Stimulated activated CD4-positive, alpha-beta T cell treated with anti-CD3 and anti-CD28 coated beads, Interleukin-2, amount 100 ng/mL, for 48 hours (primary cell): ENCODE measurements around the gene CECR2.
"Not testable (repeated sequence)": the region's sequence is repeated elsewhere in the genome, so short reads cannot be mapped to it uniquely, and the experiment has no call there.

Experiments used
- DNase-seq, 2 donors: peaks; one replicate each; pipeline ENCODE4 v3.0.0-alpha.2; 2020

CECR2 gene

DNA sequence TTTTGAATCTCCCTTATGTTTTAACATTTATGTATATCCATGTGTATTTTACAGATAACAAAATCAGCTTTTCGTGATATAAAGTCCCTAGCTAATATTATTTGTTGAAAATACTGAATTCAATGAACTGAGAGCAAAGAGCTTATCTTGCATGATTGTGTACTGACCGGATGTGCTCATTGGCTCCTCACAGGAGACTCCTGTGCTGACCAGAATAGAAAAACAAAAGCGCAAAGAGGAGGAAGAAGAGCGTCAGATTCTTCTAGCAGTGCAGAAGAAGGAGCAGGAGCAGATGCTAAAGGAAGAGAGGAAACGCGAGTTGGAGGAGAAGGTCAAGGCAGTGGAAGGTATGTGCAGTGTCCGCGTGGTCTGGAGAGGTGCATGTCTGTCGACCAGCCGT, 154.7 kb downstream of the CECR2 start:
- DNase-seq, result no peak

DNA sequence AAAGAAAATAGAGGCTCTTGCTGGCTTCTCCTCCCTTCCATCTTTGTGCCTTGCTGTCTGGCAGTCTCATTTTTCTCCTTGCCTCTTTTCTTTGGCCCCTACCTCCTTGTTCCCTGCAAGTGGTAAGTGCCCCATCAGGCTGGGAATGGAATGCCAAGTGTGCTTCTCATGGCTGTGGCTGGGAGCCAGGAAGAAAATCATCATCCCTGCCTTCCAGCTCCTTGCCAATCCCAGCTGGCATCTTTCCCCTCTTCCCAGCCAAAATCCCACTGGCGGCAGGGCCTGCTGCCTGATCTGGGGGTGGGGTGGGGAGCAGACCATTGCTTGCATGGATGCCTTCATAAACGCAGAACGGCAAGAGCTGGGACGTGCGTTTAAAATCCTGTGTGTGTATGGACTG, 167.0 kb downstream of the CECR2 start:
- DNase-seq, result no peak

DNA sequence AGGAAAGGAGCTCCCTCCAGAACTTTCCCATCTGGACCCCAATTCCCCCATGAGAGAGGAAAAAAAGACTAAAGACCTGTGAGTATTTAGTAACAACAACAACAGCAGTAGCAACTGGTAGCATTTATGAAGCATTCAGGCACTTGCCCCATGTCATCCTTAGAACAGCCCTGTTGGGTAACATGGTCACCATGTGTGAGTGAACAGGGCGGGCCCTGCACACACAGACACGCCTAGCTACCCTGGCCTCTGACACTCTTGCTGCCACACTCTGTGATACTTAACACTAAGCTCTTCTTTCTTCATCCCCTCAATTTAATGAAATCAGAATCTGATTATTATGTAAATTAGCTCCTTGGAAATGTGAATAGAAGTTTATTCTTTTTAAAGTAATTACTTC, 167.9 kb downstream of the CECR2 start:
- DNase-seq, result no peak

DNA sequence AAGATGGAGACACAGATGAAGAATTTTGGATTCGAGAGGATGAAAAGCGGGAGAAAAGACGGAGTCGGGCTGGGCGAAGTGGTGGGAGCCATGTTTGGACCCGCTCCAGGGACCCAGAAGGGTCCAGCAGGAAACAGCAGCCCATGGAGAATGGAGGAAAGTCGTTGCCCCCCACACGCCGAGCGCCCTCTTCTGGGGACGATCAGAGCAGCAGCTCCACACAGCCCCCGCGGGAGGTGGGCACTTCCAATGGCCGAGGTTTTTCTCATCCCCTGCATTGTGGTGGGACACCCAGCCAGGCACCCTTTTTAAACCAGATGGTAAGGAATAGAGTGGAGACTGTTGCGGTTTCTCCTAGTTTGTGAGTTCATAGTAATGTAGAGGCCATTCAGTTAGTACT, 171.2 kb downstream of the CECR2 start:
- DNase-seq, result no peak

DNA sequence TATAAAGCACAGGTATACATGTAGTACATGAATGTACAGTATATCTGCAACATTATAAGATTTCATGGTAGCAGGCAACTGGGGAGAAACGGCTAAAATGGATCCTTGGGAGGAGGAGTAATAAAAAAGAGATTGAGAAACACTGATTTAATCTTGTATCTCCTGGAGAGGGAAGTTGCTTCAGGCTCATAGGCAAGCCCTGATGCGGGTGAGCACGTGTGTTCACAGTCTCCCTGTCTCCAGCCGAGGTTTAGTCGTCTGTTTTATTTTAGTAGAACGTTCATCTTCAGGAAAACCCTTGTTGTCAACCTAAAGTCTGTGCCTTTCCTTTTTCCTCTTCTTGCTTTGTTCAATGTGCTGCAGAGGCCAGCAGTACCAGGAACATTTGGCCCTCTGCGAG, 172.2 kb downstream of the CECR2 start:
- no peak for DNase-seq

DNA sequence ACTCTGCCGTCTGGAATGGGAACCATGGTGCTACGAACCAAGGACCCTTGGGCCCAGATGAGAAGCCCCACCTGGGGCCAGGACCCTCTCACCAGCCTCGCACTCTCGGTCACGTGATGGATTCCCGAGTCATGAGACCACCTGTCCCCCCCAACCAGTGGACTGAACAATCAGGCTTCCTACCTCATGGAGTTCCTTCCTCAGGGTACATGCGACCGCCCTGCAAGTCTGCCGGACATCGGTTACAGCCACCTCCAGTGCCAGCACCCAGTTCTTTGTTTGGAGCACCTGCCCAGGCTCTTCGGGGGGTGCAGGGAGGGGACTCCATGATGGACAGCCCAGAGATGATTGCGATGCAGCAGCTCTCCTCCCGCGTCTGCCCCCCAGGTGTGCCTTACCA, 173.2 kb downstream of the CECR2 start:
- no peak for DNase-seq

DNA sequence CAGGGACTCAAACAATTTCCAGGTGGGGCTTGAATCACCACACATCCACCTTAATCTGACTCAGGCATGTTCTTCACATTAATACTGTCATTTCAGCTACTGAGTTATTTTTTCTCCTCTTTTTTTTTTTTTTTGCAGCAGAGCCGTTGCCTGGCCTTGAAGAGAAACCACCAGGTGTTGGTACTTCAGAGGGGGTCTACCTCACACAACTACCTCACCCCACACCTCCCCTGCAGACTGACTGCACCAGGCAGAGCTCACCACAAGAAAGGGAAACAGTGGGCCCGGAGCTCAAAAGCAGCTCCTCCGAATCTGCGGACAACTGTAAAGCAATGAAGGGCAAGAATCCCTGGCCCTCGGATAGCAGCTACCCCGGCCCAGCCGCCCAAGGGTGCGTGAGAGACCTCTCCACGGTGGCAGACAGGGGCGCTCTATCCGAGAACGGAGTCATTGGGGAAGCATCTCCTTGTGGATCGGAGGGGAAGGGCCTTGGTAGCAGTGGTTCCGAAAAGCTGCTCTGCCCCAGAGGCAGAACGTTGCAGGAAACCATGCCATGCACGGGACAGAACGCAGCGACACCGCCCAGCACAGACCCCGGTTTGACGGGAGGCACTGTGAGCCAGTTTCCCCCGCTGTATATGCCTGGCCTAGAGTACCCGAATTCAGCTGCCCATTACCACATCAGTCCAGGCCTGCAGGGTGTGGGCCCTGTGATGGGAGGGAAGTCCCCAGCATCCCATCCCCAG, 178.9 kb downstream of the CECR2 start:
- DNase-seq, result no peak

DNA sequence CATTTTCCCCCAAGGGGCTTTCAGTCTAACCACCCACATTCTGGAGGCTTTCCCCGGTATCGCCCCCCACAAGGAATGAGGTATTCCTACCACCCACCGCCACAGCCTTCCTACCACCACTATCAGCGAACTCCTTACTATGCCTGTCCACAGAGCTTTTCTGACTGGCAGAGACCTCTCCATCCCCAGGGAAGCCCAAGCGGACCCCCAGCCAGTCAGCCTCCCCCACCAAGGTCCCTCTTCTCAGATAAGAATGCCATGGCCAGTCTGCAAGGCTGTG, 179.4 kb downstream of the CECR2 start:
- DNase-seq, result no peak

DNA sequence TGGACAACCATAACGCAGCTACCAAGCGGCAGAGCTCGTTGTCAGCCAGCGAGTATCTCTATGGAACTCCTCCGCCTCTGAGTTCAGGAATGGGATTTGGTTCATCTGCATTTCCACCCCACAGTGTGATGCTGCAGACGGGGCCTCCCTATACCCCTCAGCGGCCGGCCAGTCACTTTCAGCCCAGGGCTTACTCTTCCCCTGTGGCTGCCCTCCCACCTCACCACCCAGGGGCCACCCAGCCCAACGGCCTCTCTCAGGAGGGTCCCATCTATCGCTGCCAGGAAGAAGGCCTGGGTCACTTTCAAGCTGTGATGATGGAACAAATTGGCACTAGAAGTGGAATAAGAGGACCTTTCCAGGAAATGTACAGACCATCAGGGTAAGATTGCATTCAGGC, 179.9 kb downstream of the CECR2 start:
- no peak for DNase-seq

DNA sequence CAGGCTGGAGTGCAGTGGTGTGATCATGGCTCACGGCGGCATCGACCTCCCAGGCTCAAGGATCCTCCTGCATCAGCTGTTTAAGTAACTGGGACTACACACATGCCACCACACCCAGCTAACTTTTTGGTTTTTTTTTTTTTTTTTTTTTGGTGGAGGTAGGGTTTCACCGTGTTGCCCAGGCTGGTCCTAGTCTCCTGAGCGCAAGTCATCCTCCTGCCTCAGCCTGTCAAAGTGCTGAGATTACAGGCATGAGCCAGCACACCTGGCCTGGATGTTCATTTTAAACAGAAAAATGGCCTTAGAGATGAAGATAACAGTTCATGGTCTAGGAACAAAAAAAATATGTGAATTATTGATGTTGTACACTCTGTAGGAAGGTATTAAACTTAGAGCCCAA, 180.4 kb downstream of the CECR2 start:
- DNase-seq, result no peak

DNA sequence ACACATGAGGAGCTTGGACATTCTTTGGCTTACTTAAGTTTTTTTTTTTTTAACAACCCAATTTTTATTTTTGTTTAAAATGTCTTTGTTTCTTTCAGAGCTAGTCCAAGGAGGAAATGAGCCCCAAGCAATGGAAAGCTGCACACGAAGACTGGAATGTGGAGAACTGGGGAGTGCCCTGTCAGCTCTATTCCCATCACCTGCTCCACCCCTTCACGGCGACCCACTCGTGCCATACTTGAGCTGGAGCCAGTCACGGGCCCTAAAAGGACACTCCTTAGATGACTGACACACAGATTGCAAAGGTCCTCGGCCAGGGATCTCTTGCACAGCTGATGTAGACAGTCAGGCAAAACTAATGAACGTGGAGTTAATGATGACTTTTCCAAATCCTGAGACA, 183.5 kb downstream of the CECR2 start:
- no peak for DNase-seq

DNA sequence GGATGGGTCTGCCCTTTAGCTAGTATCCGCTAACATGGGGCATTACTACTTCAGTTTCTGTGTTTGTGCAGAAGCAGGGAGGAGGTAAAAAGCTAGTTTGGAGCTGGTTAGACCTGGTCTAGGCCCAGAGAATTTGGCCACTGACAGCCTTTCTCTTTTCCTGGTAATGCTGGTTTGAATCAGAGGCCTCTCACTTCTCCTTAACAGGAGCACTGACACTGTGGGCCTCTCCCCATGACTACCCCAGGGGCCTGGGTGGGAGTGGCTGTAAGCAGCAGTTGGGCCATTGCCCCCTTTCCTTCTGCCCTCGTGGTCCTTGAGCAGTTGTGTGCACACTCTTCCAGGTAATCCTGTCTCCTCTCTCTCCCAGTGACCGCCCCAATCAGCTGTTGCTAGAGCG, 185.6 kb downstream of the CECR2 start:
- DNase-seq, result no peak

DNA sequence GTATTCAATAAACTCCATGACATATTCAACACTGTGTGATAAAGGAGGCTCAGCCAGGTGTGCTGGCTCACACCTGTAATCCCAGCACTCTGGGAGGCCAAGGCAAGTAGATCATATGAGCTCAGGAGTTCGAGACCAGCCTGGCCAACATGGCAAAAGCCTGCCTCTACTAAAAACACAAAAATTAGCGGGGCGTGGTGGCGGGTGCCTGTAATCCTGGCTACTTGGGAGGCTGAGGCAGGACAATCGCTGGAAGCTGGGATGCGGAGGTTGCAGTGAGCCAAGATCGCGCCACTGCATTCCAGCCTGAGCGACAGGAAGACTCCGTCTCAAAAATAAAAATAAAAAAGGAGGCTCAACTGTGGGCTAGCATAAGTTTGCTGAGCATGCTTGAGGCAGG, 189.9 kb downstream of the CECR2 start:
- DNase-seq, result no peak

DNA sequence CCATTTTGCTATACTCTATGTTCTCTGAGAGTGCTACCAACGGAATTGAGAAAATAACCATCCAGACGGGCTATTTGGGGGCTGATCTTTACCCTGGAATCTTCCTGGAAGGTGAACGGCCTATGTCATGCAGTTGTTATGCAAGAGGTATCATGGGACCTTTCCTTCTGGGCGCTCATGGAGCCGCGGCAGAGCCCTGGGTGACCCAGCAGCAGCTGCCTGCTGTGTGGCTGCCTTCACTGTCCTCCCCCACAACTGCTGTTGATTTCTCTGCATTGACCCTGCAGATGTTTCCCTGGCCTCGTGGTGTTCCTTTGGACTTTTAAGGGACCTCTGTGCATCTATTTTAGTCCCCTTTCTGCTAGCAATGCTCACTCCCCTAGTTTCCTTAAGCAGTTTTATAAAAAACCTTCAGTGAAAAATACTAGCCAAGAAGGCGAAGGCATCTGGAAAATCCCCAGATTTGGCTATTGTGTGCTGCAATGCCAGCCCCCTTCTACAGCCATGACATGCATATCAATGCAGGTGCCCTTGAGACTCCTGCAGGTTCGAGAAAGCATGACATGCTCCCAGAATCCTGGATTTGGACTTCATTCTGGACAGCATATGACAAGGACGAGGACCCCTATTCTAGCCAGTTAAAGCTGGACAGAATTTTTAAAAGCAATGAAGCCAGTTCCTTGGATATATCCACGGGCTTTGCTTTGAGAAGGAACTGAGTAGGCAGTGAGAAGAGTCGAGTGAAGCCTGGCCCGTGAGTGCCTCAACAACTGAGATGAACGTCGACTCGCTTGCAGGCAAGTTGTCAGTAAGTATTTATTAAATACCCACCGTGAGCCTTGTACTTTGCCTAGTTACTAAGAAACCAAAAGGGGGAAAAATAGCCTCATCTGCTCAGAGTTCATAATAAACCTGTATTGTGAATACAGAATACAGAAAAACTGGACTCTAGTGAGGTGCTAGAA, 193.9 kb downstream of the CECR2 start, which contains the start of gene SLC25A18:
Gene SLC25A18, plus strand, starts transcription at position 593 of the 965 bp plus-strand sequence. CDS start 16,447 bp downstream, outside the sequence.
- no peak for DNase-seq

DNA sequence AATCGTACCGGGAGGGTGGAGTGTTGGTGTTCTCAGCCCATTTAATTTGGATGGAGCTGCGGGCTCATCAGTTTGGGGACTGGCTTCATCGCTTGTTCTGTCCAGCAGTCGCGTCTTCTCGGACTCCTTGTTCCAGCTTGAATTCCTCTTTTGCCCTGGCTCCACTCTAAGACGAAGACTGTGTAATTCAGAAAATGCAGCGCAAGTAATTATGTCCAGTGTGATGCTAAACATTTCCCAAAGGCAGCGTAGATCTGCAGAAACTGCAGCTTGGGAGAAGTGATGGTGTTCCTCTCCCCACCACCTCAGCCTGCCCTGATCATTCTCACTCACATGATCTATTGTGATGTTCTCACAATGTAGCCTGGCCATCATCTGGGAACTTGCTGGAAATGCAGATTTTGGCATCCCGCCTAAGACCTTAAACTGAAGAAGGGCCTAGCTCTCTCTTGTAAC, 194.7 kb downstream of the CECR2 start:
- DNase-seq, result no peak

DNA sequence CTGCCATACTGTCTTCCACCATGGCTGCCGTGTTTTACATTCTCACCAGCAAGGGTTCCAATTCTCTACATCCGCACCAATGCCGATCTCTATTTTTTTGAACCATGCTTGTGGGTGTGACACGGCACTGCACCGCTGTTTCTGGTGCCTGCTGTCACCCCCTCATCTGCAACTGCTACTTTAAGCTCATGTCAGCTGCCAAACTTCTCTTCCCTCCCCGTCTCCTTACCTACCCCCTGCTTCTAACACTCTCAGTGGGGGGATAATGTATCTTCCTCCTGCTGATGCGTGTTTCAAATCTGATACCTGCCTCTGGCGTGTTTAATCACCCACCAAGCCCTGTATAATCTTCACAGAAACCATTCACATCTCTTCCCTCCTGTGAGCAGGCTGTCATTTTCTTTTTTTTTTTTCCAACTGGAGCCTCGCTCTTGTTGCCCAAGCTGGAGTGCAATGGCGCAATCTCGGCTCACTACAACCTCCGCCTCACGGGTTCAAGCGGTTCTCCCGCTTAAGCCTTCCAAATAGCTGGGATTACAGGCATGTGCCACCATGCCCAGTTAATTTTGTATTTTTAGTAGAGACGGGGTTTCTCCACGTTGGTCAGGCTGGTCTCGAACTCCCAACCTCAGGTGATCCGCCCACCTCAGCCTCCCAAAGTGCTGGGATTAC, 196.9 kb downstream of the CECR2 start:
- not testable (repeated sequence) for DNase-seq

DNA sequence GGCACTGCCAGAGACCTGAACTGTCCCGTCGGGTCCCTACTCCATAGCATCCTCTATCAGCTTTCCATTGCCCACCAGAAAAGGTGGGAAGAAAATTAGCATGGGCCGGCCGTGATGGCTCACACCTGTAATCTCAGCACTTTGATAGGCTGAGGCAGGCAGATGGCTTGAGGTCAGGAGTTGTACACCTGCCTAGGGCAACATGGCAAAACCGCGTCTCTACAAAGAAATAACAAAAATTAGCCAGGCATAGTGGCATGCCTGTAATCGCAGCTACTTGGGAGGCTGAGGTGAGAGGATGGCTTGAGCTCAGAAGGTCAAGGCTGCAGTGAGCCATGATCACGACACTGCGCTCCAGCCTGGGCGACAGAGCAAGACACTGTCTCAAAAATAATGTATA, 197.5 kb downstream of the CECR2 start:
- no peak for DNase-seq

DNA sequence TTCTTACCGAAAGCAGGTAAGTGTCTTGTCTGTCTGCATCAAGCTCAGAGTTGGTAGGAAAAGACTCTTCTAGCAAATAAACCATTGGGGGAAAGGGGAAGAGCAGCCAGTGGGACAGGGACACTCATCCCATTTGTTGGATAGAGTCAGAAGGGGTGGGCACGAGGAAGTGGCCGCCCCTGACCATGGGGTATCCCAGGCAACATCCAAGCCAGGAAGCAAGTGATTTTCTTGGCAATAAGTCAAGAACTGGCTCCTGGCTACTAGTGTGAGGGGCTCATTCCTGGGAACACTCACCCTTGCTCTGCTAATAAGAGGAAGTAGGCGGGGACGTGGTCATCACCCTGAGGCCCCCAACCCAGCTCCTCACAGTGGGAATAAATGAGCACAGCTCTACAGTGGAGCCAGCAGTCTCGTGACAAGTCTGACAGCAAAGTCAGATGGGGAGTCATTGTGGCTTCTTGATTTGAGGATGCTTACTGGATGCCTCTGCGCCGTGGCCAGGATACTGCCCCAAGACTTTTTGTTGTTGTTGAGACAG, 200.8 kb downstream of the CECR2 start:
- no peak for DNase-seq

DNA sequence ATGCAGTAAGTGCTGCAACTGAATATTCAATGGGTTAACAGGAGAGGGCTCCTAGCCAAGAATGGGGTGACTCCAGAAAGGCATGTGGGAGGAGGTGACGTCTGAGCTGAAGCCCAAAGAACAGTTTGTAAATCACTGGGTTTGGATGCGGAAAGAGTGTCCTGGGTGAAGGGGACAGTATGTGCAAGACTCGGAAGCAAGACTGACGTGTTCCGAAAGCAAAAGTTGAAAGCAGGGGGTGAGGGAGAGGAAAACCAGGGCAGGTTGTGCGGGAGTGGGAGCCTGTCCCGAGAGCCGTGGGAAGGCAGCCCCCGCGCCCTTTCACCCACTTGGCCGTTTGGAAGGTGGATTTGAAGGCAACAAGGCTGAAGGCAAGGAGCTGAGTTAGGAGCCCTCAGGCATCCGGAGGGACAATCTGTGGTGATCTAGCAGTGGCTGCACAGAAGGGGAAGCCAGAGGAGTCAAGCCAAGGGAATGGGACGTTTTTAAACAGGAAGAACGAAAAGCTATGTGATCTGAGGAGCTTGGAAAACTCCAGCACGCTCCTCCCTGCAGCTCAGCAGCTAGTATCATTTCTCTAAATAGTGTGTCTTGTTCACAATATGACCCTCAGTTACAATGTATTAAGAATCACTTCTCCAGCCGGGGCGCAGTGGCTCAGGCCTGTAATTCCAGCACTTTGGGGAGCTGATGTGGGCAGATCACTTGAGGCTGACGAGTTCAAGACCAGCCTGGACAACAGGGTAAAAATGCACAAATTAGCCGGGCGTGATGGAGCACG, 201.8 kb downstream of the CECR2 start:
- no peak for DNase-seq

DNA sequence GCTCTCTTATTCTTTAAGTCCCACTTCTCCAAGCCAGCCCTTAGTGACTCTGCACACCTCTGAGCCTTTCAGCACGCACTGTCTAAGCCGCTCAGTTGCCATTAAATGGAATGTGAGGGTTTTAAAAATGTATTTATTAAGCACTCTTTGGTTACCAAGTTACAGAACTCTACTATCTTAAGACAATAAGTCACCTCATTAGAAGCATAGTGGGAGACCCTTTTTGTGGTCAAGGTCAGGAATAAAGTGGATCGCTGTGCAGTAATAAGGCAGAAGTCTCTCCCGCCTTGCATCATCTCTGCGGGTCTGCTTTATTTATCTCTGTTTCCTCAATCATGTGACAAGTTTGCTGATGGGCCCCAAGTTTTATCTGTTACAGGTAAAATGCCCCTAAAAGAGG, 205.9 kb downstream of the CECR2 start:
- DNase-seq, result no peak

DNA sequence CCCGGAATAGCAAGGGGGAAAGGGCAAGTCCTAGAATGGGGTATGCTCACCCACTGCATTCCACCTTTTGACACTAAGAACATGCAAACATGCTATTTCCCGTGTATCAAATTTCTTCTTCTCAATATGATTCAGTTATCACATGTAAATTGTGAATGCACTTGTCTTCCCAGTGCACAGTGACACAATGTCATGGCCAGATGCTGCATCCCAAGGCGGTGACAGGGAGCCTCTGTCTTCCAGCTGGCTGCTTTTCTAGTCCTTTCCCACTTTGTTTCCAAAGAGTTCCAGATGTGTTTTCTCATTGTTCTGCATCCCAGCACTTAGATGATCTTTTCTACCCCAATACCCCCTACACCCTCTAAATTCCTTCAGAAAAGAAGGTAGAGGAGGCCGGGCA, 206.4 kb downstream of the CECR2 start:
- DNase-seq, result no peak

DNA sequence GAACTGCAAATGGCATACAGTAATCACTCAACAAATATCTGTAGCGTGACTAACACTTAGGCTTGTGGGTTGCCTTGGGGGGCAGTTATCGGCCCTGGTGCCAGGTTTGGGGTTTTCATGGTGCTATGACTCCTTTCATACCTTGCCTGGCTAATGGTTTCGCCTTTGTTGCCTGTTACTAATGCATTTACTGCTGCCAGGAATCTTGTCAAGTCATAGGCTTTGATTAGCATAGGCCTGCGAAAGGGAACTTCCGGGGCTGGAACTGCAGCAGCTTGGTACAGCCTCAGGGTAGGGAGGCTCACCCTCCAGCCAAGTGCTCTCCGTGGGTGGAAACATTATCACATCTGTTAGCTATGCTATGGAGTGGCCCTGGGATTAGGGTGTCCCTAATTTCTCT, 207.2 kb downstream of the CECR2 start:
- DNase-seq, result no peak
